Natural killer cell (primary cell): Measurements from ENCODE around the gene SHMT2. TPM values are rescaled to one million over a fixed set of nuclear protein-coding genes. Genes with fewer than 3 reads are reported as not detected.

Experiments used
- ATAC-seq, 3 donors: fragments of 150-1000 bp in 2 of 3; fragments of 200-7000 bp in 1 of 3; cut with Tn5 transposase; 1 replicate in 1 of 3; 2 replicates in 2 of 3; pipeline ENCODE4 v1.10.0; 2021; ENCODE audit warnings: mild to moderate bottlenecking in 2 of 3, moderate library complexity in 2 of 3
- DNase-seq, 2 donors: peaks; one replicate each; pipeline versions ENCODE4 v3.0.0 to v3.0.0-alpha.2; 2013 to 2021; ENCODE audit warnings: mixed read lengths in 1 of 2
- H3K27ac ChIP-seq: one replicate; pipeline ENCODE4 v1.5.1; 2013; ENCODE audit warnings: mild to moderate bottlenecking, low read length
- H3K27me3 ChIP-seq: one replicate; pipeline ENCODE4 v1.6.1; 2013; ENCODE audit warnings: low read length; ENCODE audit not compliant: control insufficient read depth, insufficient read depth
- H3K36me3 ChIP-seq: one replicate; pipeline ENCODE4 v1.6.1; 2013; ENCODE audit warnings: low read length; ENCODE audit not compliant: control insufficient read depth, insufficient read depth
- H3K4me1 ChIP-seq: one replicate; pipeline ENCODE4 v1.6.1; 2013; ENCODE audit warnings: low read length; ENCODE audit not compliant: control insufficient read depth, insufficient read depth
- H3K4me3 ChIP-seq: one replicate; pipeline ENCODE4 v1.5.1; 2013; ENCODE audit warnings: low read length
- H3K9me3 ChIP-seq: one replicate; pipeline ENCODE4 v1.6.1; 2013; ENCODE audit warnings: low read length; ENCODE audit not compliant: control insufficient read depth, insufficient read depth
- H3K27ac Mint-ChIP-seq, 2 donors: one replicate each; pipeline ENCODE4 v1.8.0; 2022; ENCODE audit warnings: mild to moderate bottlenecking in 2 of 2, mixed read lengths in 2 of 2, moderate library complexity in 1 of 2
- H3K27me3 Mint-ChIP-seq, 2 donors: one replicate each; pipeline ENCODE4 v1.8.0; 2022; ENCODE audit warnings: low read depth in 2 of 2, mixed read lengths in 2 of 2
- H3K36me3 Mint-ChIP-seq: one replicate; pipeline ENCODE4 v1.8.0; 2022; ENCODE audit warnings: mixed read lengths
- H3K4me1 Mint-ChIP-seq, 2 donors: one replicate each; pipeline ENCODE4 v1.8.0; 2022; ENCODE audit warnings: mixed read lengths in 2 of 2
- H3K4me3 Mint-ChIP-seq: one replicate; pipeline ENCODE4 v1.8.0; 2022; ENCODE audit warnings: mild to moderate bottlenecking, moderate library complexity, mixed read lengths
- H3K9me3 Mint-ChIP-seq, 2 donors: one replicate each; pipeline ENCODE4 v1.8.0; 2022; ENCODE audit warnings: mixed read lengths in 2 of 2
- CTCF ChIP-seq: fragments of 200-600 bp; IDR thresholded peaks from one replicate; pipeline ENCODE4 v1.8.0; 2022; ENCODE audit warnings: antibody characterized with exemption
- WGBS: methylation state at CpG from one replicate; pipeline ENCODE4 v1.1.7; 2013; ENCODE audit warnings: missing lambda C conversion rate; ENCODE audit not compliant: insufficient coverage; 5-methylcytosine and 5-hydroxymethylcytosine counted together
- intact Hi-C: fragments of 100-400 bp; cut with micrococcal nuclease; formaldehyde crosslinking; loops from one replicate; pipeline ENCODE4 v1.14.2; 2022
- total RNA-seq, 4 donors: library from RNA; stranded (reverse); fragments of 120-200 nt in 1 of 4; gene quantifications; one replicate each; pipeline versions ENCODE4 v1.2.3 to v1.2.4, GENCODE V29; 2013 to 2022

Gene SHMT2
- total RNA-seq: 10 to 100 TPM; 28.6 to 39.3 (median 34.9) TPM
- total RNA-seq (2013): 55.0 TPM

GRCh38 chr12:57229634-57230380 lies at the start of gene SHMT2:
TSS of gene SHMT2 (plus strand) at chr12:57229711. CDS start at chr12:57229779, 68 bp downstream.
- H3K27ac Mint-ChIP-seq: peak within 1 kb of the TSS; percentile 89
- peak within 1 kb of the TSS; percentile 96 for H3K4me3 Mint-ChIP-seq
- H3K27ac ChIP-seq: peak within 1 kb of the TSS; percentile 75
- DNase-seq (peak; percentile 81 to 98), ATAC-seq (peak; percentile 68 to 74 (median 74))
- H3K4me1 ChIP-seq: peaks cover 65% of the 10 kb centered on the region
- H3K36me3 ChIP-seq: peaks cover 31% of the 10 kb centered on the region
- intact Hi-C loops: no loop called here
- peaks cover 9% of the 10 kb centered on the region for H3K36me3 Mint-ChIP-seq
- no peak for TF ChIP-seq CTCF
- H3K9me3 Mint-ChIP-seq: no peaks in the 10 kb centered on the region
- WGBS: under 1% methylated on average over 39 of the region's 42 CpGs
- peaks cover 27% of the 10 kb centered on the region for H3K27me3 ChIP-seq
- H3K4me3 ChIP-seq: peak within 1 kb of the TSS; percentile 90
- H3K27me3 Mint-ChIP-seq: peaks cover 18 to 26% of the 10 kb centered on the region in 2 donors
- peaks cover 37 to 57% of the 10 kb centered on the region in 2 donors for H3K4me1 Mint-ChIP-seq
- no peaks in the 10 kb centered on the region for H3K9me3 ChIP-seq

GRCh38 chr12:57180321-57180989 lies 49.1 kb upstream of the SHMT2 start:
- Mint-ChIP-seq H3K9me3 (no peaks in the 10 kb centered on the region), H3K27ac (no peak overlapping the region), H3K36me3 (no peaks in the 10 kb centered on the region), H3K4me1 (peaks cover 0 to 7% of the 10 kb centered on the region in 2 donors), H3K4me3 (no peak overlapping the region), H3K27me3 (no peaks in the 10 kb centered on the region)
- no peaks in the 10 kb centered on the region for H3K9me3 ChIP-seq
- no peak overlapping the region for H3K27ac ChIP-seq
- no peaks in the 10 kb centered on the region for H3K4me1 ChIP-seq
- intact Hi-C loops: loop anchor here (10.0 kb wide), 1 partner anchor 426 kb away; the partner anchor contains the start of gene PRIM1
- no peaks in the 10 kb centered on the region for H3K36me3 ChIP-seq
- 93% methylated on average over 20 of the region's 20 CpGs for WGBS
- H3K27me3 ChIP-seq: no peaks in the 10 kb centered on the region
- no peak overlapping the region for H3K4me3 ChIP-seq
- DNase-seq (no peak), ATAC-seq (no peak)
- TF ChIP-seq CTCF: no peak

- Mint-ChIP-seq H3K4me3 (no peak overlapping the region), H3K27ac (no peak overlapping the region), H3K27me3 (no peaks in the 10 kb centered on the region), H3K36me3 (no peaks in the 10 kb centered on the region), H3K4me1 (peaks cover 0 to 7% of the 10 kb centered on the region in 2 donors), H3K9me3 (no peaks in the 10 kb centered on the region)
- H3K4me3 ChIP-seq: no peak overlapping the region
- H3K27me3 ChIP-seq: no peaks in the 10 kb centered on the region
- intact Hi-C loops: loop anchor here (10.0 kb wide), 1 partner anchor 426 kb away; the partner anchor contains the start of gene PRIM1
- no peak overlapping the region for H3K27ac ChIP-seq
- DNase-seq (no peak), ATAC-seq (no peak)
- TF ChIP-seq CTCF: no peak
- H3K36me3 ChIP-seq: no peaks in the 10 kb centered on the region
- H3K4me1 ChIP-seq: no peaks in the 10 kb centered on the region
- H3K9me3 ChIP-seq: no peaks in the 10 kb centered on the region
- WGBS: 85% methylated on average over 9 of the region's 9 CpGs
Observed at GRCh38 chr12:57181072-57181471, 48.4 kb upstream of the SHMT2 start.
